Stimulated activated CD8-positive, alpha-beta memory T cell treated with anti-CD3 and anti-CD28 coated beads, Interleukin-4, amount 100 ng/mL, for 24 hours (primary cell): ENCODE results near the gene AIFM3.
"Not testable (repeated sequence)": the region's sequence is repeated elsewhere in the genome, so short reads cannot be mapped to it uniquely, and the experiment has no call there.

Experiments
- DNase-seq: peaks from one replicate; pipeline ENCODE4 v3.0.0-alpha.2; 2020; ENCODE audit warnings: low read depth

Gene AIFM3

DNA sequence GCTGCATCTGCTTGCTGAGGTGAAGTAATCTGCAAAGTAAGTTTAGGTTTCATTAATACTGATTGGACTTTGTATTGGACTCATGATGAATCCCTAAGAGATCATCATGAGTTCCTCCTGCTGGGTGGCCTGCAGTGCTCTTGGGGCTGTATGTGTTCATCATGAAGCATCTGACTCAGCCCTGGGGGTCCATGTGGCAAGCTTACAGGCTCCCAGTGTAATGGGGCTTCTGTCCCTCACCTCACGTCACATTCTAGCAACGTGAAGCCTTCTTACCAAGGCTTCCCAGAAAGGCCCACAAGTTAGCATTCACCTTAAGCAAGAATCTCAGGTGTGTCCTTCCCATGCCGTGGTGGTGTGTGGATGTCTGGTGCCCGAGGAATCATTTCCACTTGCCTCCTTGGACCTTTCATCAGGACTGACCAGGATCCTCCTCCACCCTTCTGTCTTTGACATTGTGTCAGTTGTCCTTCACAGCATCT, 26.1 kb upstream of the AIFM3 start:
- DNase-seq, result no peak

DNA sequence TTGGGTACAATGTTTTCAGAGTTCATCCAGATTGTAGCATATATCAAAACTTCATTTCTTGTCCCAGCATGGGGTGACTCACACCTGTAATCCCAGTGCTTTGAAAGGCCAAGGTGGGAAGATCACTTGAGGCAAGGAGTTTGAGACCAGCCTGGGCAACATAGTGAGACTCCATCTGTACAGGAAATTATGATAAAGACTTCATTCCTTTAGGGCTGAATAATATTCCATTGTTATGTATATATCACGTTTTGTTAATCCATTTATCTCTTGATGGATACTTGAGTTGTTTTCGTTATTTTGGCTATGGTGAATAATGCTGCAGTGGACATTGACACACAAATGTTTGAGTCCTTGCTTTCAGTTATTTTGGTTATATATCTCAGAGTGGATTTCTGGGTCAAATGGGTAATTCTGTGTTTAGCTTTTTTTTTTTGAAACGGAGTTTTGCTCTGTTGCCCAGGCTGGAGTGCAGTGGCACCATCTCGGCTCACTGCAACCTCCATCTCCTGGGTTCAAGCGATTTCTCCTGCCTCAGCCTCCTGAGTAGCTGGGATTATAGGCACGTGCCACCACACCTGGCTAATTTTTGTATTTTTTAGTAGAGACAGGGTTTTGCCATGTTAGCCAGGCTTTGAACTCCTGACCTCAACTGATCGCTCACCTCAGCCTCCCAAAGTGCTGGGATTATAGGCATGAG, 24.7 kb upstream of the AIFM3 start:
- not testable (repeated sequence) for DNase-seq

DNA sequence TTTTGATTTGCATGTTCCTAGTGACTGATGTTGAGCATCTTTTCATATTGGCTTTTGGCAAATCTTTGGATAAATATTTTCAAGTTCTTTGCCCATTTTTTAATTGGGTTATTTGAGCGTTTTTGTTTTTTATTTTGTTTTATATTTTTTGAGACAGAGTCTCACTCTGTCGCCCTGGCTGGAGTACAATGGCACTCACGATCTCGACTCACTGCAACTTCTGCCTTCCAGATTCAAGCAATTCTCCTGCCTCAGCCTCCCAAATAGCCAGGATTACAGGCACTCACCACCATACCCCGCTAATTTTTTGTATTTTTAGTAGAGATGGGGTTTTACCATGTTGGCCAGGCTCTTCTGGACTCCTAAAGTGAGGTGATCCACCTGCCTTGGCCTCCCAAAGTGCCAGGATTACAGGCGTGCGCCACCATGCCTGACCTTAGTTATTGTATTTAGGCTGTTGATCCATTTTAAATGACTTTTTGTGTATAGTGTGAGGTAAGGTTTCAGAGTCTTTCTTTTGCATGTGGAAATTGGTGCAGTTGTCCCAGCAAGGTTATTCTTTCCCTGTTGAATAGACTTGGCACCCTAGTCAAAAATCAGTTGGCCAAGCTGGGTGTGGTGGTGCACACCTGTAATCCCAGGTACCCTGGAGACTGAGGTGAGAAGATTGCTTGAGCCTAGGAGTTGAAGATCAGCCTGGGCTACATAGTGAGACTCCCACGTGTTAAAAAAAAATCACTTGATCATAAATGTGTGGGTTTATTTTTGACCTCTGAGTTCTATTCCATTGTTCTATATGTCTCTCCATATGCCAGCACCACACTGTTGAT, 23.7 kb upstream of the AIFM3 start:
- no peak for DNase-seq

DNA sequence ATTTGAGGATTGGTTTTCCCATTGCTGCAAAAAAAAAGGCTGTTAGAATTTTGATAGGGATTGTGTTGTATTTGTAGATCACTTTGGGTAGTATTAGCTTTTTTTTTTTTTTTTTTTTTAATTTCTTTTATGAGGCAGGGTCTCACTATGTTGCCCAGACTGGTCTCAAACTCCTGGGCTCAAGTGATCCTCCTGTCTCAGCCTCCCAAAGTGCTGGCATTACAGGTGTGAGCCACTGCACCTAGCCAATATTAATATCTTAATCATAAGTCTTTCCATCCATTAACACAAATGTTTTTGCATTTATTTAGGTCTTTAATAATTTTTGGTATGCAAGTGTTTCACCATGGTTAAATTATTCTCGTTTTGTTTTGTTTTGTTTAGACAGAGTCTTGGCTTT, 23.0 kb upstream of the AIFM3 start:
- DNase-seq, result no peak

DNA sequence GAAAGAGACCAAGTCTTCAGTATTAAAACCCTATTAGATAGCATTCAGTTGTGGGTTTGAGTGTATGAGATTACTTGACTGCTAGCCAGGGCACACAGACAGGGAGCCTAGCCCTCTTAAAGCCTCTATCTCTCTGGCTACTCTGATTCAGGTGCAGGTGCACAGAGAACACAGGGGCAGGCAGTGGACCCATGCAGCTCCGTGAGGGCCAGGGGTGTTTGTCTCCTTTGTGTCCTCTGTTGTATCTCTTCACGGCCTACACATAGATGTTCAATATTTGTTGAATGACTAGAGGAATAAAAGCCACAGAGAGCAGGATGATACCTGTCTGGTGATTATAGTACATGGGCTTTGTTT, 21.5 kb upstream of the AIFM3 start:
- DNase-seq, result no peak

DNA sequence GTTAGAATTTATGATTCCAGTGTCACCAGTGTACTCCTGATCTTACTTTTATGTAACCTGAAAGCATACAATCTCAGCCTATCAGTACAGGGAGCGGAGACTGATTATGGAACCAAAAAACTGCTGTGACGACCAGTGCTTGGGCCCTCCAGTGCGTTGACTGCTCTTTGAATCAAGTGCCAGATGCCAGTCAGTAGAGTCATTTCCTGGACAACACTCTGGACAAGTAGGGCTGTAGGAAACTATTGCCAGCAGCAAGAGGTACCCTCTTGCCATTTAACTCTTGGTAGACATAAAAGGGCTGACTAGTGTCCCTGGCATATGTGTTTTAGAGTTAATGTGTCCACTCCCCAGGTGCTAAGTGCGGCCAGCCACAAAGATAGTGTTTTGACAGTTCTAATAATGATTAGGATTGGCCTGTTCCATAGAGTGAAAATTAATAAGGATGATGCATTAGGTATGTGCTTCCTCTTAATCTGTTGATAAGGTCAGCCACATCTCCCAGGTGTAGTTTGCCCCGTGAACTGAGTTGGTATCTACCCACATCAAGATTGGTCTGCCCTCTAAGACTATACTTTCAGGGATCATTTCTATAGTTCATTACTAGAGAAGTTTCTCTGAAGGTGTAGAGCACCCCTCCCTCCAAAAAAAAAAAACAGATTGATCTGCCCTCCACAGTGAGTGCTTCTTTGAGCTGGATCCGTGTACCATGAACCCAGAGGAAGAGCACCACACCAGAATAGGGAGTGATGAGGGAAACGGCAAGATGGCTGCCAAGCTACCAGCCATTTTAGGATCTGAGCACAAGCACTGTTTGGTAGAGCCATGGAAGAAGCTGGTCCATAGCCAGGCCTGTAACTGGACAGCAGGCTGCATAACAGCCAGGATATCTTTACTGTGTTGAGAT, 20.7 kb upstream of the AIFM3 start:
- no peak for DNase-seq

DNA sequence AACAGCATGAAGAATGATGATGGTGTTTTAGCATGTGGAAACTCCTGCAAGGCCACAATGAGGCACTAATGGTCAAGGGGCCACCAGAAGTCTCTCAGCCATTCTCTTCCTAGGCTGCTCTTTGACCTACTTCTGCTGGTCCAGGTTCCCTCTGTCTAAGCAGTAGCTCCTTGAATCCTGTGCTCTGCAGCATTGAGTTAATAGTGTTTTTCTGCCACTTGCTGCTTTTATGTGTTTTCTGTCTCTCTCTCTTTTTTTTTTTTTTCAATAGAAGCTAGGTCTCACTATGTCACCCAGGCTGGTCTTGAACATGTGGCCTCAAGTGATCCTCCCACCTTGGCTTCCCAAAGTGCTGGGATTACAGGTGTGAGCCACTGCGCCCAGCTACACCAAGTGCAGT, 20.1 kb upstream of the AIFM3 start:
- no peak for DNase-seq

DNA sequence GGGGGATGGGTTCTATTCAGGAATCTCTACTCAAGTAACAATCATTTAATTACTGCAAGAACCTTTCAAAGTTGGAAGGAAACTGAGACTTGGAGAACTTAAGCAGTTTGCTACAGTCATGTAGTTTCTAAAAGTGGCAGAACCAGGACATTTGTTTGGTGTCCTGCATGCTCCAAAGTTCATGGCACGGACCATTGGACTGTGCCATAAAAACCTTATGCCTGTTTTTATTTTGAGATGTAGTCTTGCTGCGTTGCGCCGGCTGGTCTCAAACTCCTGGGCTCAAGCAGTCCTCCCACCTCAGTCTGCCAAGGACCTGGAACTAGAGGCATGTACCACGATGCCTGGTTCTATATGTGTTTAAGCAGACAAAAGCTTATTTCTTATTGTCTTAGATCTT, 18.6 kb upstream of the AIFM3 start:
- DNase-seq, result no peak

DNA sequence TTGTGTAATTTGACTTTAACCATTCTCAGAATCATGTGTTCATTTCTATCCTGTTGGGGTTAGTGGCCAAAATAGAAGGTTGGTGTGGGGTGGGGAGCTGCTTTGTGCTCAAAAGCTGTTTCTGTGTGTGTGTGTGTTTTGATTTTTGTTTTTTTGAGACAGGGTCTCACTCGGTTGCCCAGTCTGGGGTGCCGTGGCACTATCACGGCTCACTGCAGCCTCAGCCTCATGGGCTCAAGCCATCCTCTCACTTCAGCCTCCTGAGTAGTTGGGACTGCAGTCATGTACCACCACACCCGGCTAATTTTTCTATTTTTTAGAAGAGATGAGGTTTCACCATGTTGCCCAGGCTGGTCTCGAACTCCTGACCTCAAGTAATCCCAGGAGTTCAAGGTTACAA, 18.1 kb upstream of the AIFM3 start:
- no peak for DNase-seq

DNA sequence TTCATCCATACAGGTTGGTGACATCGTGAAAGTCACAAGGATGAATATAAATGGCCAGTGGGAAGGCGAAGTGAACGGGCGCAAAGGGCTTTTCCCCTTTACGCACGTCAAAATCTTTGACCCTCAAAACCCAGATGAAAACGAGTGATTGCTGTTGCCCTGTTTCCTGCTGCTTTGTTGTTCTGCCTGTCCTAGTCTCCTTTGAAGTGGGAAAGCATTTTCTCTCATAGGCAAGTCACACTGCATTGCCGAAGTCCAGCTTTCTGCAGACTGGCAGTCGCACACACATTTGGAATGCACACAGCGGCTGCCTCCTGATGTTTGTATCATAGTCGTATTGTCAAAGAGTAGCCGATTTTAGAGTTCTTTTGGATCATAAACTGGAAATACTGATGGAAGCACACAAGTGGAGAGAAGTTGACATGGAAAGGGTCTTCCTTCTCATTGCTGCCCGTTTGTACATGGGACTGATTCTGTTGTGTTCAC, 17.3 kb upstream of the AIFM3 start:
- no peak for DNase-seq

DNA sequence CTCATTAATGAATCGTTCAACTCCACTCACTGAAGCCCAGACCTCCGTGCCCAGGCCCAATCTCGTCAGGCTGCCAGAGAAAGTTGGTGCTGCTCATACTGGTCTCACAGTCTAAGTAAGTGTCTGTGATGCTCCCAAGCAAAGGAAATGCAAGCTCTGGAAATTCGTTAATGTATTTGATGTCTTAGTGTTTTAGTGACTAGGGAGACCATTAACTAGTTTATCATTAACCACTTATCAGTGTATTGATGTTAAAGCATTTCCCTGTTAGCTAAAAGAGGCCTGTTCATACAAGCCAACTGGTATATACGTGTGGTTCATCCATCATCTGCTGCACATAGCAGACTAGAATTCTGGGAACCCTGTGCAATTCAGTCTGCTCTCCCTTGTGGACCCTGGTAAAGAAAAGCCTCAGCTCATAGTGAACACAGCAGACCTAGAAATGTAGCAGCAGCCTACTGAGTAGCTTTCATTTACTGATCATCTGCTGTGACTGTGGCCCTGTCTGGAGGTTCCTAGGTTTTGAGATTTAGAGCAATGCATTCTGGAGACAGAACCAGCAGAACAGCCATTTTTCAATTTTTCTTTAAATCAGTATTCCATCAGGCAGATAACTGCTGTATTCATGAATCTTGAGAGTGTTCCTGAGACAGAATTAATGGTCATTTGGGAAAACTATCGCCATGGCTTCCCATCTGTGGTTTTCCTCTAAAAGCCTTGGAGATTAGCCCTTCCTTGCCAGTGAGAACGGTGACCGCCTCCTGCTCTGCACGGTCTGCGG, 15.7 kb upstream of the AIFM3 start:
- no peak for DNase-seq

DNA sequence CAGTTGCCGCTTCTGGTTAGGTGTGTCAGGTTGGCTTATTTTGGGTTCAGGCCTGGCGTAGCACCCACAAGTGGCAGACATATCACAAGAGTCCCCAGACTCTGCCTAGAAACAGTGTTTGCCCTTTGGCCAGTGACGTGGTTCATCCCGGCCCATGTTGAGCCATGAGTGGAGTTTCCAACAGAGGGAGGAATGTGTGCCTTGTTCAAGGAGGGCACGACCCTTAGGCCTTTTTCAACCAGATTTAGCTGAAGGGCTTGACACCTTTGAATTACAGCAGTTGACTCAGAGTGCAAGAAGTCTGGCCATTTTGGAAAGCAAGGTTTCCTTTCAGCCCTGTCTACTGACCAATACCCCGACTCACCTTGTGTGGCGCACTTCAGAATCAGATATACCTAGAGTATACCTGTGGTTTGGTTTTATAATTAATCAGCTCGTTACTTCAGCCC, 15.1 kb upstream of the AIFM3 start:
- no peak for DNase-seq

DNA sequence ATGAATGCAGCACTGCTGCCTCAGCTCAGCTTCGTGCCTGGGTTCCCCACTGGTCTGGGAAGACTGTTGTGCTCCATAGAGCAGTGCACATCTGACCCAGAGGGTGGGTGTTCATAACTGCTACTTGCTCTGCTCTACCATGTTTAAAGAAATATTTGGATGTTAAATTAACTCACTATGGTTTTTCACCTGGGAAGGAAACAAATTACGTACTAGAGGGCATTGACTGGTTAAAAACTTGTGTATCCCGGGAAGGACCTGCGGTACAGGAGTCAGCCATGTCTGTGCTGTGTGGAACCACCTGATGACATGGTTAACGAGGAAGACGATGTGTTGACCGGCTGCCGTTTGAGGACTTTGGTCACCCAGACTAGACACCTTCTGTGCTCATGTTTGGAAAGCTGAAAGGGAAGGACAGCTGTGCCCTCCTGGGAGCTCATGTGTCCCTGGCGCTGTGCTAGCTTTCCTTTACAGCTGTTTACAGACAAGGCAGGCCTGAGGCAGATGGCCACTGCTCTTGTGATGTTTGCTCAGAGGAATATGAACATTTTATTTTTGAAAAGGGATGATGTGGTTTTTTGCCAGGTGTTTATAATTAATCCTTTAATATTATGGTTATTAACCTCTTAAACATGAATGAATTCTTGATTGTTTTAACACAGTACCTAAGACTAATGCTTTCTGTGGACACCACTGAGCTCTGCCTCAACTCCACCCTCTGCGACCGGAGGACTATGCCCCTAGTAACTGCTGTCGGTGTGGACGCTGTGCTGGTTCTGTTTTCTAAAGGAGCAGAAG, 14.3 kb upstream of the AIFM3 start:
- no peak for DNase-seq

DNA sequence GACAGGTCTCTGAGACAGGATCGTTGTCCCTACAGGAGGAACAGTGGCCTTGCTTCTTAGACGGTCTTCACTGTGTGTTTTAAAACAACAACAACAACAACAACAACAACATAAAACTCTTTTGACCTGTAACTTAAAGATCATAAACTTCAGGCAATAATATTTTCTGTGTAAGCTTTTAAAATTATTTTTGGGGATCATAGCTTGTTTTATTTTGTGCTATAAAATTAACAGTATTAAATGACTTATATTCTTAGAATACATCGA, 13.8 kb upstream of the AIFM3 start:
- no peak for DNase-seq

DNA sequence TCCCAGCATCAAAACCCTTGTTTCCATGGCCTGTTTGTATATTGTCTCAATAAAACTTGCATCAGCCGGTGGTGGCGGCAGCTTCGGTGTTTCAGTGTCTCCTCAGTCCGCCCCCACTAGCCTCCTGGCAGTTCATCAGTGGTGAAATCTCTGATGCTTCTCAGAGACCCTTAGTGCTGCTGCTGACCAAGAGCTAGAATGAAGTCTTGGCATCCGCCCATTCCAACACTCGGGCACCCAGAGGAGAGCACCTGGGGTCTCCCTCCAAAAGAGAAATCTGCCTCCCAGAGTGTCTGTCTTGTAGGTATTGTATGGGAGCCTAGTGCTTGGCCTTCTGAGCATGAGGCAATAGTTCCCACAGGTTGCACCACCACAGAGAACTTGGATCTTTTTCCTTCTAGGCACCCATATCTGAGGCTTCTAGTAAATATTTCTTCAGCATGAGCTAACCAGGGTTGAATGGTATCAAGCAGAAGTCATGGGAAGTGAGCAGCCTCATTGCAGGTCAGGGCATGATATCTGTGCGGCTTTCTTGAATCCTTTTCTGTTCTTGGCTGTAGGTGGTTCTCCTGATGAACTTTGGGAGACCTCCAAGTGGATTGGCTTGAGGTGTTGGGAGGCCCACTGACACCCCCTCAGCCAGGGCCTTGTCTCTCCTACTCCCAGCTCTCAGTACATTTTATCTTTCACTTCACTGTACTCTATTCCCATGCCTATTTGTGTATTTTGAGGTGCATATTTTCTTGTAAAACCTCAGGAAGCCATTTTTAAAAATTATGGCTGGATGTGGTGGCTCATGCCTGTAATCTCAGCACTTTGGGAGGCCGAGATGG, 13.2 kb upstream of the AIFM3 start:
- DNase-seq, result no peak

DNA sequence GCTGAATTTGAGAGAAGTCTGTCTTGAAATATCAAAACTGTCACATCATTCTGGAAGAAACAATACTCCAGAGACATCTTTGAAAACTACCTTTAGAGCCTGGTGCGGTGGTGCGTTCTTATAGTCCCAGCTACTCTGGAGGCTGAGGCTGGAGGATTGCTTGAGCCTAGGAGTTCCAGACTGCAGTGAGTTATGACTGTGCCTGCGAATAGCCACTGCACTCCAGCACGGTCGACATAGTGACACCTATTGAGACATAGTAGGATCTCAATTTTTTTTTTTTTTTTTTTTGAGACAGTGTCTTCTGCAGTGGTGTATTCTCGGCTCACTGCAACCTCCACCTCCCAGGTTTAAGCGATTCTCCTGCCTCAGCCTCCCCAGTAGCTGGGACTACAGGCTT, 11.5 kb upstream of the AIFM3 start:
- no peak for DNase-seq

DNA sequence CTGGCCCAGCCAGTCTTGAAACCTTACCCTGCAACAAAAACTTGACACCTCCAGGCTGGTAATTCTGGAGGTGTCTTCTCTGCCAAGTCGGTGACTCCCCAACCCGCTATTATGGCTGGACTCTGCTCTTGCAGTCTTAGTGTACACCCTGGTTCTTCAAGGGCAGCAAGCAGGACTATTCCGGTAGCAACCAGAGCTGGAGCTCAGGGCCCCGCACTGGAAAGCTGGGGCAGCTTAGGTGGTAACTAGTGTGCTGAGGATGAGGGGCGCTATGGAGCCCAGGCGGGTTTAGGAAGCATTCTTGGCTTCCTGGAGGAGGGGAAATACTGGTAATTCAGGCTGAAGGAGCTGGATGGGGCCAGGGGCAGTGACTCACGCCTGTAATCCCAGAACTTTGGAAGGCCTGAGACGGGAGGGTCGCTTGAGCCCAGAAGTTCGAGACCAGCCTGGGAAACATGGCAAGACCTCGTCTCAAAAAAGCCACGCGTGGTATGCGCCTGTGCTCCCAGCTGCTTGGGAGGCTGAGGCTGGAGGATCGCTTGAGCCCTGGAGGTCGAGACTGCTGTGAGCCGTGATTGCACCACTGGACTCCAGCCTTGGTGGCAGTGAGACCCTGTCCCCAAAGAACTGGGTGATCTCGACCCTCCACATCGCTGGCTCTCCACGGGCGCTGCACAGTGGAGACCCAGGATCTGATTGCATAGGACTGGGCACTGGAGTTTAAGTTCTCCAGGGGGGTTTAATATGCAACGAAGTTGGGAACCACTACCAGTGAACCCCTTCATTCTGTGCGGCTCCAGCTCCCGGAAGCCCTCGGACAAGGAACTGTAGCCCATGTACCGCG, 10.6 kb upstream of the AIFM3 start:
- no peak for DNase-seq

DNA sequence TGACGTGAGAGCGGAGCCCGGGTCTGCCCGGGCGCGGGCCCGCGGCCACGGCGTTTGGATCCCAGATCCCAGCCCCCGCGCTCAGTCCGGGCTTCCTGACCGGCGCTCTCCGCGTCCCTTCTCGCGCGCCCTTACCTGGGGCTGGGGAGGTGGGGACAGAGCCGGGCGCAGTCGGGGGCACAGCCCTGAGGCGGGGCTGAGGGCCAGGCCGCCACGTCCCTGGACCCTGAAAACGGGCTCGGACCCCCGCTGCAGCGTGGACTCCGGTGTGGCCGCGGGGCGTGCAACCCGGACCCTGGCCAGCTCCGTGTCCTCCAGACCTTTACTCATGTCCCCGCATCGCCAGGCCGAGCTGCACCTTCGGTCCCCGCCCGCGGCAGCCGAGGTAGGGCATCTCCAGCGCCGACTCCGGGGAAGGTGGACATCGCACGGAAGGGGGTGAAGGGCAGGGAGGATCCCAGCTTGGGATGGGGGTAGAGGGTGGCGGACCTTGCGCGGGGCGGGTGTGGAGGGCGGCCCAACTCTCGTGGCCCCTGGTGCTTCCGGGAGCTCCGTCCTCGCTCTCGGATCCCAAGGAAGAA, 9.9 kb upstream of the AIFM3 start:
- no peak for DNase-seq
